Measurements from ENCODE around the gene SPATA20. TPM values are rescaled to one million over a fixed set of nuclear protein-coding genes. Genes with fewer than 3 reads are reported as not detected.
A peak's percentile ranks its signal among the peaks of the same experiment; 100 is the strongest.

Gene SPATA20
- total and polyA plus RNA-seq, 9 donors, result 43.5 to 81.2 (median 60.5) TPM

GRCh38 chr17:50542795-50543774 lies 3.9 kb upstream of the SPATA20 start:
- H3K27ac ChIP-seq, result peak overlapping the region in 1 of 2 donors; percentile 77
- no peaks in the 10 kb centered on the region for H3K9me3 ChIP-seq
- intact Hi-C loops (cut with DNase I), result loop anchor here in 2 of 4 donors (5.0 to 10.0 kb wide), 3 partner anchors 36 to 292 kb away; partner anchors contain the start of genes MYCBPAP (in 1 of the 2) and WFIKKN2 (in 1 of the 2)
- peaks cover 9% of the 10 kb centered on the region for H3K4me1 ChIP-seq (ENCODE audit: insufficient read depth)
- no peaks in the 10 kb centered on the region for H3K36me3 ChIP-seq
- H3K27me3 ChIP-seq, result no peaks in the 10 kb centered on the region
- H3K4me3 ChIP-seq, result no peak overlapping the region
- 87 to 90% (median 87%) methylated on average over 16 of the region's 16 CpGs for WGBS, 3 donors
- TF ChIP-seq POLR2A (IDR thresholded peaks at IDR 0.05), result no peak
- TF ChIP-seq EP300 (IDR thresholded peaks at IDR 0.05), result no peak
- no peak for TF ChIP-seq CTCF (IDR thresholded peaks at IDR 0.05)
- peak in 1 of 5 donors; percentile 38 for DNase-seq

DNA sequence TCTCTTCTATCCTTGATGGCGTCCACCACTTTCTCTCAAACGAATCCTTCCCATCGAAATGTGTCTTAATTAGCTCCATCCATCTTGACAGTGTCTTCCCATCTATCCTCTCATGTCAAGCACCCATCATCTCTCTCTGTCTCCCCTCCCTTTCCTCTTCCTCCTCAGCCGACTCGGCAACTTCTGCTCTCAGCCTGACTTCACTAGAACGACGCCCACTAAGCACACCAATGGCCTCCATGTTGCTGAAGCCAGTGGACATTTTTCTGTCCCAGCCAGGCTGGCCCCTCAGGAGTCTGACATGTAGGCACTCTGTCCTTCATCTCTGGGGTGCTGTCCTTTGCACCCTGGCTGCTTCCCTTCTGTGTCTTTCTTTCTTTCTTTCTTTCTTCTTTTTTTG lies 2.5 kb upstream of the SPATA20 start:
- Histone ChIP-seq H3K9me3 (no peaks in the 10 kb centered on the region), H3K27ac (no peak overlapping the region), H3K27me3 (no peaks in the 10 kb centered on the region), H3K4me3 (no peak overlapping the region), H3K36me3 (no peaks in the 10 kb centered on the region), H3K4me1 (ENCODE audit: insufficient read depth) (peaks cover 9% of the 10 kb centered on the region)
- intact Hi-C loops (cut with DNase I), result loop anchor here in 2 of 4 donors (5.0 to 10.0 kb wide), 3 partner anchors 37 to 290 kb away; partner anchors contain the start of genes MYCBPAP (in 1 of the 2) and WFIKKN2 (in 1 of the 2)
- 70 to 75% (median 74%) methylated on average over 7 of the region's 7 CpGs for WGBS, 3 donors
- DNase-seq, result no peak
- no peak for TF ChIP-seq POLR2A (IDR thresholded peaks at IDR 0.05)
- no peak for TF ChIP-seq EP300 (IDR thresholded peaks at IDR 0.05)
- TF ChIP-seq CTCF (IDR thresholded peaks at IDR 0.05), result no peak

DNA sequence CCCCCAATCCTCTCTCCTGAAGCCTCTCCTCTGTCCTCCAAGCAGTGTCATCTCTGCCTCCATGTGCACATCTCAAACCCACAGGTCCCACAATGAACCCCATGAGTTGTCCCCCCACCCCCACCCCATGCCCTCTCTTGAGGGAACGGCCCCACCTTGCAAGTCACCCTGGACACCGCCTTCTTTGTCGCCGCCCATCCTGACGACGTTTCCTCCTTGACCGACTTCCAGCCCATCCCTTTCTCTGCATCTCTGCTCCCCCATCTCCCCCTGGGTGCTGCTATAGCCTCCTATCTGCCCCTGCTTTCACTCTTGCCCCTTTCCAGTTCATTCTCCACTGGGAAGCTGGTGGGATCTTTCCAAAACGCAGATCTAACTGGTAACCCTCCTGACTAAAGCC lies 1.7 kb upstream of the SPATA20 start:
- Histone ChIP-seq H3K27ac (no peak overlapping the region), H3K4me1 (ENCODE audit: insufficient read depth) (peaks cover 9% of the 10 kb centered on the region), H3K27me3 (no peaks in the 10 kb centered on the region), H3K4me3 (no peak overlapping the region), H3K9me3 (no peaks in the 10 kb centered on the region), H3K36me3 (no peaks in the 10 kb centered on the region)
- WGBS, 3 donors, result 52 to 59% (median 54%) methylated on average over 8 of the region's 8 CpGs
- no peak for TF ChIP-seq EP300 (IDR thresholded peaks at IDR 0.05)
- TF ChIP-seq POLR2A (IDR thresholded peaks at IDR 0.05), result no peak
- no peak for TF ChIP-seq CTCF (IDR thresholded peaks at IDR 0.05)
- intact Hi-C loops (cut with DNase I), result loop anchor here (5.0 to 10.0 kb wide), 7 partner anchors 63 to 297 kb away; partner anchors contain the start of gene WFIKKN2 (in 1 of the 4)
- no peak for DNase-seq

DNA sequence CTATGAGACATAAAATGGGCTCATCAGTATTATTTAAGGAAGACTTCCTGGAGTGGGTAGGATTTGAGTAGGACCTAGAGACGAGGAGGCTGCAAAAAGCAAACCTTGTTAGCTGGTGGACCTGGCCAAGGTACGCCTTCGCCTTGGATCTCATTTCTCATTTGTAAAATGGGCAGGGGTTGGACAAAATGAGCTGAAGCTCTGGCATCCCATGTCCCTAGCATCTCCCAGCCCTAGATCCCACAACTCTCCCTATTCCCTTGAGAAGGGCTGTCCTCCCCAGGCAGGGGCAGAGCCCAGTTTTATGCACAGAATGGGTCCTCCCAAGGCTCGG lies 306 bp upstream of the SPATA20 start:
- intact Hi-C loops (cut with DNase I), result loop anchor here (5.0 to 10.0 kb wide), 7 partner anchors 64 to 296 kb away; partner anchors contain the start of gene WFIKKN2 (in 1 of the 4)
- no peak overlapping the region for H3K4me3 ChIP-seq
- H3K27ac ChIP-seq, result no peak overlapping the region
- H3K36me3 ChIP-seq, result no peaks in the 10 kb centered on the region
- no peak for DNase-seq
- TF ChIP-seq EP300 (IDR thresholded peaks at IDR 0.05) (no peak), CTCF (IDR thresholded peaks at IDR 0.05) (no peak), POLR2A (IDR thresholded peaks at IDR 0.05) (no peak)
- H3K27me3 ChIP-seq, result no peaks in the 10 kb centered on the region
- peaks cover 9% of the 10 kb centered on the region for H3K4me1 ChIP-seq (ENCODE audit: insufficient read depth)
- WGBS, 3 donors, result 40 to 46% (median 43%) methylated on average over 4 of the region's 4 CpGs
- no peaks in the 10 kb centered on the region for H3K9me3 ChIP-seq

All from ovary (tissue), 9 donors.